OCI-LY7 (cell line): ENCODE measurements around the gene PIN1.

Source experiments
- EZH2phosphoT487 ChIP-seq: fragments of 200-600 bp; sonication (generic); IDR thresholded peaks from 2 replicates; pipeline ENCODE4 v1.6.1; 2018; ENCODE audit warnings: low read depth, borderline replicate concordance, mild to moderate bottlenecking, mixed run types, antibody characterized with exemption, low read length, moderate library complexity, mixed read lengths
- TF ChIP-seq, protein P1 (sequence below): fragments of 200-600 bp; sonication (generic); conservative IDR thresholded peaks from 2 replicates; pipeline ENCODE4 v1.5.1; 2014; ENCODE audit warnings: mild to moderate bottlenecking, antibody characterized with exemption, low read length, moderate library complexity, mixed read lengths

DNA sequence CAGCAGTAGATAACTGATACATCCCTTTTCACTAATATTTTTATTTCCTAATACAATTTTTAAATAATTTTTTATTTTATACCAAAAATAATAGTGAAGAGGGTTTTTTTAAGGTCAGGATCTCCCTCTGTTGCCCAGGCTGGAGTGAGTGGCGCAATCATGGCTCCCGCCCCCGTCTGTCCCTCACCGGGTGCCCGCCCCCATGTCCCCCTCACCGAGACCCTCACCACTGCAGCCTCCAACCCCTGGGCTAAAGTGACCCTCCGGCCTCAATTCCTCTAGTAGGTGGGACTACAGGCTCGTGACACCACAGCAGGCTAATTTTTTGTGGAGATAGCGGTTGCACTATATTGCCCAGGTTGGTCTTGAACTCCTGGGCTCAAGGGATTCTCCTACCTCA is 48.8 kb upstream of the PIN1 start:
- TF ChIP-seq, protein P1, sequence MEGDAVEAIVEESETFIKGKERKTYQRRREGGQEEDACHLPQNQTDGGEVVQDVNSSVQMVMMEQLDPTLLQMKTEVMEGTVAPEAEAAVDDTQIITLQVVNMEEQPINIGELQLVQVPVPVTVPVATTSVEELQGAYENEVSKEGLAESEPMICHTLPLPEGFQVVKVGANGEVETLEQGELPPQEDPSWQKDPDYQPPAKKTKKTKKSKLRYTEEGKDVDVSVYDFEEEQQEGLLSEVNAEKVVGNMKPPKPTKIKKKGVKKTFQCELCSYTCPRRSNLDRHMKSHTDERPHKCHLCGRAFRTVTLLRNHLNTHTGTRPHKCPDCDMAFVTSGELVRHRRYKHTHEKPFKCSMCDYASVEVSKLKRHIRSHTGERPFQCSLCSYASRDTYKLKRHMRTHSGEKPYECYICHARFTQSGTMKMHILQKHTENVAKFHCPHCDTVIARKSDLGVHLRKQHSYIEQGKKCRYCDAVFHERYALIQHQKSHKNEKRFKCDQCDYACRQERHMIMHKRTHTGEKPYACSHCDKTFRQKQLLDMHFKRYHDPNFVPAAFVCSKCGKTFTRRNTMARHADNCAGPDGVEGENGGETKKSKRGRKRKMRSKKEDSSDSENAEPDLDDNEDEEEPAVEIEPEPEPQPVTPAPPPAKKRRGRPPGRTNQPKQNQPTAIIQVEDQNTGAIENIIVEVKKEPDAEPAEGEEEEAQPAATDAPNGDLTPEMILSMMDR, result no peak
- TF ChIP-seq EZH2phosphoT487, result no peak
